ENCODE results near the gene PHF1.

GRCh38 chr6:33407132-33407718 lies 3.6 kb upstream of the PHF1 start:
- TF ChIP-seq REST (IDR thresholded peaks at IDR 0.05; ENCODE audit: insufficient replicate concordance, low read depth), result no peak
- TF ChIP-seq CTCF (IDR thresholded peaks at IDR 0.05; ENCODE audit: insufficient read depth, low read length), result no peak
